PC-3 (cell line): ENCODE results near the gene HES2.

Experiments used
- CTCF ChIP-seq: fragments of 300-600 bp; sonication (generic); conservative IDR thresholded peaks from 2 replicates; pipeline ENCODE4 v1.5.1; 2017; ENCODE audit warnings: antibody characterized with exemption, low read depth, mild to moderate bottlenecking, low read length
- EZH2phosphoT487 ChIP-seq: fragments of 300-600 bp; sonication (generic); IDR thresholded peaks from 2 replicates; pipeline ENCODE4 v1.6.1; 2018; ENCODE audit warnings: mild to moderate bottlenecking, antibody characterized with exemption, low read length, borderline replicate concordance

- no peak for TF ChIP-seq CTCF
- TF ChIP-seq EZH2phosphoT487, result no peak
These were observed 42.1 kb upstream of the HES2 start for GRCh38 chr1:6461538-6462411.
